ENCODE results near the gene CD59.
"Not testable (repeated sequence)": the region's sequence is repeated elsewhere in the genome, so short reads cannot be mapped to it uniquely, and the experiment has no call there.

CD59 gene

DNA sequence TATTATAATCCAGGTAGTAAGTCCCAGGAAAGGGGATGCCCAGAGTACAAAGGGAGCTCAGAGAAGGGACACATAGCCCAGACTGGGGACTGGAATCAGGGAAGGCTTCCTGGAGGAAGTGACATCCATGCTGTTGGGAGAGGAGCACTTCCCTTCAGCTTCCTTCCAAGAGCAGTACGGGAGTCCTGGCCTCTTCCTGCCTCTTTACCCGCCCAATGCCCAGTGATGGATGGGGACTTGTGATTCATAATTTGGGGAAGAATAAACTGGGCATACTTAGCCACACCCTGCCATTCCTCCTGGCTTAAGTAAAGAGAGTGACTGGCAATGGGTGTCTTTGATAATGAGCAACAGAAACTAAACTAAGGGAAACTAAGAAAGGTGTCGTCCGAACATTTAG is 47.1 kb downstream of the CD59 start:
- FAIRE-seq (no peak), DNase-seq (ENCODE audit: insufficient read length, low spot score) (peak; percentile 58)
- TF ChIP-seq POLR2A (IDR thresholded peaks at IDR 0.05; ENCODE audit: low read depth, low read length), result no peak

DNA sequence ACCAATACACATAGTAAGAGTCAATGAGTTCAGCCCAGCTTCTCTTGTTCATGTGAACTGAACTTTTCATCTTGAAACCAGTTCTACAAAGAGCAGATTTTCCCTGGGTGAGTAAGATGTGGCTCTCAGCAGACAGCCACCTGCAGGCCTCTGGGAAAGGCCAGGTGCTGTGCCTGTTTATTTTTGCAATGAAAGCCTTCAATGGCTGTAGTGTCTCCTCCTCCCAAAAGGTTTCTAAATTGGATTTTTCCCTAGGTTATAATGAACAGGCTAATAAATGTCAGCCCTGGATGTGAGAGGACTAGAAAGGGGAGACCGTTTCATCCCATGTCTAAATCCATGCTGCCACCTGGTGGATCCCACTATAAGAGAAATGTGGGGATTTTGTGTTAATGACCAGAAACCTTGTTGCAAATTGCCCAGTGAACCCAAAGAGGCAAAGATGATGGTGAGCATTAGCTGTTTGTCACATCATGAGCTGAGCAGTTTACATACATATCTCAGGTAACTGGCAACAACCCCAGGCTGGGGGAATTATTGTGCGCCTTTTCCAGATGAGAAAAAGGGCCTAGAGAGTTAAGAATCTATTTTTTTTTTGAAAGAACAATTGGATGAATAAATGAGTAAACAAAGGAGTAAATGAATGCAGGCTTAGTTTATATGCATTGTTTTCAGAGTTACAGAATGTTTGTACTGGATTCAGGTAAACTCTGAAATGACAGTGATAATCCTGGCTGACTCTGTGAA is 48.3 kb downstream of the CD59 start:
- no peak for TF ChIP-seq POLR2A (IDR thresholded peaks at IDR 0.05; ENCODE audit: low read depth, low read length)
- FAIRE-seq (no peak), DNase-seq (ENCODE audit: insufficient read length, low spot score) (peak; percentile 45)

DNA sequence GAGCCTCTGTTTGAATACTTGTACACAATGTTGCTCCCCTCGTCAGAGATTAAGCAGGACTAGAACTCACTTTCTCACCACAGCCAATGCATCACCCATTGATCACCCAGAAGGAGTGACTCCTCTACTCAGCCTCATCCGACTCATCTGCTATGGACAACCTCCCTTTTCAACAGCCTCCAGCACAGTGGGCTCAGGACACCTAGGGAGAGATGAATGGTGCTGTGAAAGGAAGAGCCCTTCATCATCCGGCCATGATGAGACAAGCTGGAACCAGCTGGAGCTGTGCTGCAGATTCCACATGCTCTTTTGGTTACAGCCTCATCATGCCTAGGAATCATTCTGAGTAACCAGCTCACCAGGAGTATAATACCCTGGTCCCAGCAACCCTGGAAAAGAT is 51.1 kb downstream of the CD59 start:
- FAIRE-seq (no peak), DNase-seq (ENCODE audit: insufficient read length, low spot score) (no peak)
- TF ChIP-seq POLR2A (IDR thresholded peaks at IDR 0.05; ENCODE audit: low read depth, low read length), result no peak

DNA sequence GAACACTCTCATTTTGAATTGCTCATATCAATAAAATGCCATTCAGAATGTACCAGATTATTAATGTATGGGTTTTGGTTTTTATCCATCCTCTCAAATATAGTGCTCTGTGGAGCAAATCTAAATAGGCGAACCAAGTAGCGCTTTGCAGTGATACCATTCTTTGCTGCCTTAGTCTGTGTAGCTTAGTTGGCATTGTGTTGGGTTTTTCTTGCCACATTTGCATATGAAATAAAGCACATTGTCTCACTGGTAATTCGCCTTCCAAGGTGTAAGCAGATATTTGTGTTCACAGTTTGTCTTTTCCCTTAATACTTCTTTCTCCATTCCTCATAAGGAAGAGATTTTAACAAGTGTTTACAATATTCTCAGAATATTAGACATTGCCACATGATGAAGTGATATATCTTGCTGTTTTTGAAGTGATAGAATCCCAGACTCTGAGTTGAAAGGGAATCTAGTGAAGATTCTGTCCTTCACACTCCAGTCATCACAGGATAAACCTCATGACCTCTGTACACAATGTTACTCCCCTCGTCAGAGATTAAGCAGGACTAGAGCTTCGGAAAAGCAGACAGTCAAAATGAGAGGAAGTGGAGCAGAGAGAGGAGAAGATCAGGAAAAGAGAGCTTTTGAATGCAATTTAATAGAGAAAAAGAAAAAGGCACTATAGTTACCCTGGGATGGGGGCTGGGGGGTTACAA is 52.1 kb downstream of the CD59 start:
- TF ChIP-seq POLR2A (IDR thresholded peaks at IDR 0.05; ENCODE audit: low read depth, low read length), result no peak
- FAIRE-seq, result no peak
- no peak for DNase-seq (ENCODE audit: insufficient read length, low spot score)

DNA sequence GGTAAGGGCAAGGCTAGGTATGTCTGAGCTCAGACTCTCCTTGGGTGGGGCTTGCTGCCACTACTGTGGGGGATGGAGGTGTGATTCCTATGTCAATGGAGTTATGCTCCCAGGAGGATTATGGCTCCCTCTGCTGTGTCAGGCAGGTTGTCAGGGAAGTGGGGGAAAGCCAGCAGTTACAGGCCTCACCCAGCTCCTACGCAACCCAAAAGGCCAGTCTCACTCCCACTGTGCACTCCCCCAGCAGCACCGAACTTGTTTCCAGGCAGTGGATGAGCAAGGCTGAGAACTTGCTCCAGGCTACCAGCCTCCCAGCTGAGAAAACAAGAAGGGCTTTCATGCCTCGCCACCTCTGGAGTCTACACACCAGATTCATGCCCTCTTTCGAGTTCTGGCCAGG is 53.8 kb downstream of the CD59 start:
- no peak for TF ChIP-seq POLR2A (IDR thresholded peaks at IDR 0.05; ENCODE audit: low read depth, low read length)
- no peak for DNase-seq (ENCODE audit: insufficient read length, low spot score)
- FAIRE-seq, result no peak

DNA sequence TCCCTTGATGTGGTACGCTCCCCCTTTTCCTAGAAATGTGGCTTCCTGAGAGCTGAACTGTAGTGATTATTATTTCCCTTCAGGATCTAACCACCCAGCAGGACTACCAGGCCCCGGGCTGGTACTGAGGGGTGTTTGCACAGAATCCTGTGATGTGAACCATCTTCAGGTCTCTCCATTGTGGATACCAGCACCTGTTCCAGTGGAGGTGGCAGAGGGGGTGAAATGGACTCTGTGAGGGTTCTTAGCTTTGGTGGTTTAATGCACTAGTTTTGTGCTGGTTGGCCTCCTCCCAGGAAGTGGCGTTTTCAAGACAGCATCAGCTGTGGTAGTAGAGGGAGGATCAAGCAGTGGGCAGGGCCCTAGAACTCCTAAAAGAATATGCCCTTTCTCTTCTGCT is 54.2 kb downstream of the CD59 start:
- DNase-seq (ENCODE audit: insufficient read length, low spot score) (no peak), FAIRE-seq (no peak)
- TF ChIP-seq POLR2A (IDR thresholded peaks at IDR 0.05; ENCODE audit: low read depth, low read length), result no peak

DNA sequence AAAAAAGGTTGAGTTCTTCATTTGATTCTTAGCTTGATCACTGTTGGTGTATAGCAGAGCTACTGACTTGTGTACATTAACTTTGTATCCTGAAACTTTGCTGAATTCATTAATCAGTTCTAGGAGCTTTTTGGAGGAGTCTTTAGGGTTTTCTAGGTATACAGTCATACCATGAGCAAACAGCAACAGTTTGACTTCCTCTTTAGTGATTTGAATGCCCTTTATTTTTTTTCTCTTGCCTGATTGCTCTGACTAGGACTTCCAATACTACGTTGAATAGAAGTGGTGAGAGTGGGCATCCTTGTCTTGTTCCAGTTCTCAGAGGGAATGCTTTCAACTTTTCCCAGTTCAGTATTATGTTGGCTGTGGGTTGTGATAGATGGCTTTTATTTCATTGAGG is 57.6 kb downstream of the CD59 start:
- not testable (repeated sequence) for FAIRE-seq; DNase-seq (ENCODE audit: insufficient read length, low spot score)

DNA sequence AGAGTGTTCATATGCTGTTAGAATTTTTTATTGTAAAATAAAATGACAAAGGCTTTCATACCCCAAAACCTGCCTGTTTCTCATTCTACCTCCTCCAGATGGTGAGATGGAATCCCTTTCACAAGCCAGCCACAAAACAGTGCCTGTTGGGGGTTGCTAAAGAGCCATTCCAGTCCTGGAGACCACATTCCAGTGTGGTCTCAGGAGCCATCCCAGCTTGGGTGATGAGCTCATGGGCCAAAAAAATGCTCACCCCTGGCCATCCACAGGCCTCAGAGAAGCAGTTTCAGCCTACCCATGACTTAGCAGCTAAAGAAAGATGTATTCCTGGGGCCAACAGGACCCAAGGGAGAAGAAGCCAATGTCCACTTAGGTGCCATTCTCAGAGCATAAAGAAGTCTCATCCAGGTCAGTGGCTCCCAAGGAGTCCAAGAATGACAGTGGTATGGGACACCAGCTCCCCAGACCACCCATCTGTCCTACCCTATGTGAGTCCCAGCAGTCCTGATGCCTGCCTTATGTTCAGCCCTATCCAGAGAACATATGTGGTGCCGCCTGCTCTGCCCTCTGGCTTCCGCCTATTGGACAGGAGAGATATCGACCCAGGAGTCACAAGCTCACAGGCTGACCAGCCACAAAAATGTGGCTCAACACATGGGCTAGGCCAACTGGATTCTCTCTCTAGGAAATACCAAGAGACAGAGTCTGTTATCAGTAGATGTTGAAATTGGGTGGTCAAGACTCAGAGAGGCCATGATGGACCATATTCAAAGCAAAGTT is 62.0 kb downstream of the CD59 start:
- FAIRE-seq (no peak), DNase-seq (ENCODE audit: insufficient read length, low spot score) (no peak)
- no peak for TF ChIP-seq POLR2A (IDR thresholded peaks at IDR 0.05; ENCODE audit: low read depth, low read length)

DNA sequence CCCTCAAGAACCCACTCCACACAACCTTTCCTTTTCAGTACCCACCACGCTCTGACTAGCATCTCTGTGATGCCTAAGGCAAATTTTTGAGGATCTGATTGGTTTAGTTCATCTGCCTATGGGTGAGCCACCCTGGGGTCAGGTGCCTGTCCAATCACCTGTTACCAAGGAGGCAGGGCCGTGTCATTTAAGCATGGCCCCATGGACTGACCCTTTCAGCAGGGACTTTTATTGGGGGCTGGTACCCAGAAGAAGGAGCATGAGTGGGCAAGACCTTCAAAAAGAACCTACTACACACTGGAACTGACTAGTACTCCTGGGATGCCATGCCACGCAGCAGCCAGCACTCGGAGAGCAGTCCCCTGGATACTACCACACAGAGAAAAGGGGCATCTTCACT is 64.0 kb downstream of the CD59 start:
- DNase-seq (ENCODE audit: insufficient read length, low spot score), result no peak
- no peak for FAIRE-seq
- TF ChIP-seq POLR2A (IDR thresholded peaks at IDR 0.05; ENCODE audit: low read depth, low read length), result no peak

DNA sequence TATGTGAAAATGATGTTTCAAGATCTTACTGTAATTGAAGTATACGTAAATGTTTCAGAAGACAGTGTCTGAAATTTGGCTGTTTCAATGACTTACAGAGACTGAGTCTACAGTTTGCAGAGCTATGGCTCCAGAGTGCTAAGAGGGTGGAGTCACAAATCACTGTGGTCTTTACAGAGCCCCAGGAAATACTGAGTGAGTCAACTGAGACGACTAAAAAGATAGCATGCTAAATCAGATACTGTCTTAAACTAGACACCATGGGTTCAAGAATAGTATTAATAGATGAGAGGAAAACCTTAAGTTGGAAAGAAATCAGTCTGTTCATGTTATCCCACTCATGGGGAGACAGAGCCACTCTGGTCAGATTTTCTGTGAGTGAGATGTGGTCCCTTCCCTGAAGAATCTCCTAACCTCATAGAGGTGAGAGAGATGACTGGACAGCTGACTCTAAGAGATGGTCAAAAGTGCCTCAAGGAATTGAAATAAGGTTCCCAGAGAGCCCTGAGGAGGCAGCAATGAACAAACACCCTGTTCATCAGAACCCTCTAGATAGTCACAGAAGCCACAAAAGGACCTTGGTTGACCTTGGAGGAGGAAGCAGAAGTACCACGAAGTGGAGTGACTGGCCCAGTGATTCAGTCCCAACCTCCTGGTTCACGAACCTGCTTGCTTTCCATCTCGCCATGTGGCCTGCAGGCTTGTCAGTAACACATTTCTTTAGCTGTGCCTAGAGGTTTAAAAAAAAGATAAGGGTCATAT is 65.8 kb downstream of the CD59 start:
- peak; percentile 44 for DNase-seq (ENCODE audit: insufficient read length, low spot score)
- no peak for FAIRE-seq
- no peak for TF ChIP-seq POLR2A (IDR thresholded peaks at IDR 0.05; ENCODE audit: low read depth, low read length)

DNA sequence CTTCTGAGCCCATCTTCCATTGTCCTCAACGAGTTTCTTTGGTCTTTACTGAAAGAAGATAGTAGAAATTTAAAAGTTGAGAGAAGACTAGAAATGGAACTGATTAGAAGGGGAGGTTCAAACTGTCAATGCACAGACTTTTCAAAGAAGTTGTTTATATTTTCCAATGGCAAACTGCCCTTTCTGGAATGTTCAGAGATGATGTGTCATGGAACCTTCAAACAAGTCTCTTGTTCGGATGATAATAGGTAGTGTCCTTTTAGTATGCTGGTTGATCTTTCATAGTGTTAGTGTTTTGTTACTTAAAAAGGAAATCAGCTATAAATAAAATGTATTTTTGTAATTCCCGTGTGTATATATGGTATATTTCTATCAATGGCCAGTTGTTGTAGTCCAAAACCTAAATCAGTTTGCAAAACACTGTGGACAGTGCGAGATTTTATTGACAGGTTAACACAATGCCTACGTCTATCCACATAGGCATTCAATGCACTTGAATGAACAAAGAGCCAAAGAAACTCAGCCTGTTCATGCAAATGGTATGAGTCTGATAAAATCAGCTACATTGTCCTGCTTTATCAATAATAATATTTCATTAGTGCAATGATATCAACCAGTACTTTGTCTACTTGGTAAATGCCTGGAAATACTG is 66.5 kb downstream of the CD59 start:
- TF ChIP-seq POLR2A (IDR thresholded peaks at IDR 0.05; ENCODE audit: low read depth, low read length), result no peak
- DNase-seq (ENCODE audit: insufficient read length, low spot score), result no peak
- no peak for FAIRE-seq

DNA sequence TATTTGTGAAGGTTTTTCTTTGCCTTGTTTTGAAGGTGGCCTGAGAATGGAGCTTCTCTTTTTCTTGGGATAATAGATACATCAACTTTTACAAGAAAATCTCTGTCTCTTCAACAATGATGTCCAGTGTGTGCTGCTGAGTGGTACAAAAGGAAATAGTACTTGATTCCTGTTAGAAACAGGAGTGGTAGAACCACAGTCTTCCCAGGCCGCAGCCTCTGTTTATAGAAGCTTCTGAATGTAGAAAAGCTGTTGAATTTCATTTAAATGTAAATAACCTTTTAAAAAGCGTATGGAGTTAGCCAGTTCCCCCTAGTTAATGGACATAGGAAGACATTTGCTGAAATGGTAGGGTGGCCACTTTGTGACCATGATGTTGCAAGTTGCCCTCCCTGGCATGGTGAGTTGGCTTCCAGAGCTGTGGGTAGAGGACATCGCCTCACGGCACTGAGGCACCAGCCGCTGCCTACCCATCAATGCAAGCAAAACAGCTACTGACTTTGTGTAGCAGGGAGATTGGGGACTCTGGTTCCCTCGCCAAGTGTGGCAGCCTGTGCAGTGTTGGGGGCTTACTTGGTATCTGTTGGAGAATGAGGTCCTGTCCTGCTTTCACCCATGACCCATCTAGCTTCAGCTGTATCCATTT is 67.1 kb downstream of the CD59 start:
- FAIRE-seq, result no peak
- DNase-seq (ENCODE audit: insufficient read length, low spot score), result no peak

DNA sequence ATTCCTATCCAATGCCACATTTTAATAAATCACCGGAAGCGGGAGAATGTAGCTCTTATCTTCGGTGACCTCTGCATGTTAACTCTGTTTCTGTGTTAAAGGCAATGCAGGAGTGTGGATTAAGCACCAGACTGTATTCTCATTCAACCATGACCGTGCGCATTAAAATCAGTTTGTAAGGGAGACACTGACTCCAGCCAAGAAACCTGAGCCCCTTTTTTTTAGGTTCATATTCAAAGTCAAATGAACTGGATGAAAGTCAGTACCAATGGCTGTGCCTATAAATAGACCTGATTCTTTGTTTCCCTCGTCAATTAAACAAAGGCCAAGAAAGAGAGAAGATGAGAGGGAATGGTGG is 67.8 kb downstream of the CD59 start:
- DNase-seq (ENCODE audit: insufficient read length, low spot score) (no peak), FAIRE-seq (no peak)
- no peak for TF ChIP-seq POLR2A (IDR thresholded peaks at IDR 0.05; ENCODE audit: low read depth, low read length)

More for the DNA sequence above, 67.1 kb downstream of the CD59 start:
- no peak for TF ChIP-seq POLR2A (IDR thresholded peaks at IDR 0.05; ENCODE audit: low read depth, low read length)
